Measurements from ENCODE around the gene SLC10A3. TPM values are rescaled to one million over a fixed set of nuclear protein-coding genes. Genes with fewer than 3 reads are reported as not detected.

SLC10A3 gene
- total and polyA plus RNA-seq, 7 experiments from 2014 or later: 11.7 to 58.7 (median 20.1) TPM

GRCh38 chrX:154495472-154495922, 5.1 kb upstream of the SLC10A3 start:
- Mint-ChIP-seq H3K36me3 (no peaks in the 10 kb centered on the region), H3K9me3 (no peaks in the 10 kb centered on the region), H3K27me3 (no peaks in the 10 kb centered on the region), H3K4me1 (peaks cover 0 to 4% (median 0%) of the 10 kb centered on the region in 7 donors), H3K27ac (no peak overlapping the region), H3K4me3 (no peak overlapping the region)
- ChIA-PET CTCF (no interaction called here), POLR2A (interaction anchor here (0.7 kb wide), 1 partner anchor 21 kb away, joined by 3 read pairs; the partner anchor contains the start of gene FAM3A)
- no peaks in the 10 kb centered on the region for H3K36me3 ChIP-seq (ENCODE audit: control insufficient read depth in 2 of 3, insufficient read depth in 3 of 3, low read length in 3 of 3)
- no peaks in the 10 kb centered on the region for H3K27me3 ChIP-seq (ENCODE audit: control insufficient read depth in 2 of 2, insufficient read depth in 2 of 2, low read length in 2 of 2)
- H3K4me1 ChIP-seq (ENCODE audit: control insufficient read depth in 2 of 2, insufficient read depth in 2 of 2, low read length in 2 of 2): no peaks in the 10 kb centered on the region
- no peak overlapping the region for H3K27ac ChIP-seq (ENCODE audit: low read depth, low read length)
- ATAC-seq (no peak), DNase-seq (no peak)
- H3K9me3 ChIP-seq (ENCODE audit: control insufficient read depth in 2 of 3, low read length in 3 of 3): no peaks in the 10 kb centered on the region
- H3K4me3 ChIP-seq (ENCODE audit: low read length): no peak overlapping the region
- intact Hi-C loops (cut with micrococcal nuclease): loop anchor here in 1 of 2 donors (10.0 kb wide), 1 partner anchor 571 kb away; the partner anchor contains the start of gene ARHGAP4

GRCh38 chrX:154494715-154495114, 4.3 kb upstream of the SLC10A3 start:
- H3K36me3 Mint-ChIP-seq: no peaks in the 10 kb centered on the region
- Histone ChIP-seq H3K4me1 (ENCODE audit: control insufficient read depth in 2 of 2, insufficient read depth in 2 of 2, low read length in 2 of 2) (no peaks in the 10 kb centered on the region), H3K4me3 (ENCODE audit: low read length) (no peak overlapping the region), H3K27me3 (ENCODE audit: control insufficient read depth in 2 of 2, insufficient read depth in 2 of 2, low read length in 2 of 2) (no peaks in the 10 kb centered on the region), H3K9me3 (ENCODE audit: control insufficient read depth in 2 of 3, low read length in 3 of 3) (no peaks in the 10 kb centered on the region), H3K27ac (ENCODE audit: low read depth, low read length) (no peak overlapping the region), H3K36me3 (ENCODE audit: control insufficient read depth in 2 of 3, insufficient read depth in 3 of 3, low read length in 3 of 3) (no peaks in the 10 kb centered on the region)
- peaks cover 0 to 5% (median 1%) of the 10 kb centered on the region in 7 donors for H3K4me1 Mint-ChIP-seq
- H3K27me3 Mint-ChIP-seq: no peaks in the 10 kb centered on the region
- DNase-seq (no peak), ATAC-seq (no peak)
- H3K27ac Mint-ChIP-seq: no peak overlapping the region
- H3K9me3 Mint-ChIP-seq: no peaks in the 10 kb centered on the region
- ChIA-PET POLR2A (no interaction called here), CTCF (no interaction called here)
- intact Hi-C loops (cut with micrococcal nuclease): loop anchor here in 1 of 2 donors (10.0 kb wide), 1 partner anchor 570 kb away; the partner anchor contains the start of gene ARHGAP4
- H3K4me3 Mint-ChIP-seq: no peak overlapping the region

DNA sequence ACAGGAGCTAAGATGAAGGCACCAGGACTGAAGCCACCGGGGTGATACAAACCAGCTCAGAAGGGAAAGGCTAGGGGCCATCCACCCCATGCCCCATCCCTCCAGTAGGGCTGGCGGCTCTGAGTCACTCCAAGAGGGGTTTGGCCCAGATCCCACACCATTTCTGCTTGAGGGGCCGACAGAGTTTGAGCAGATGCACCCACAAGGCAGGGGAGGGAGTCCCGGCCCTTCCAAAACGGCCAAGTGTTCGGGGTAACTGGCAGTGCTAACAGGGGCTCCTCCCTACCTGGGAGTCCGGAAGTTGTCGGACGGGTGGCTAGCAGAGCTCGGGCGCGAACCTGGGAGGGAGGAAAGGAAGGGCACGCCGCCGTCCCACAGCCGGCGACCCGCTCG, 412 bp downstream of the SLC10A3 start:
- H3K27ac Mint-ChIP-seq: peak overlapping the region; percentile 78 to 91 (median 83)
- H3K4me1 ChIP-seq (ENCODE audit: control insufficient read depth in 2 of 2, insufficient read depth in 2 of 2, low read length in 2 of 2): peaks cover 0 to 6% of the 10 kb centered on the region in 2 donors
- H3K4me1 Mint-ChIP-seq: peaks cover 0 to 28% (median 17%) of the 10 kb centered on the region in 7 donors
- peak overlapping the region; percentile 74 for H3K4me3 ChIP-seq (ENCODE audit: low read length)
- ChIA-PET CTCF (interaction anchor here (0.6 to 2.2 kb wide), 5 partner anchors 28 to 160 kb away, joined by 3 to 6 read pairs (median 4); partner anchors contain the start of gene RPL10), POLR2A (interaction anchor here (0.6 to 7.0 kb wide), 22 partner anchors 10 to 1549 kb away, joined by 3 to 69 read pairs (median 6); partner anchors contain the start of genes ATP6AP1, DNASE1L1, FAM3A and FAM50A)
- intact Hi-C loops (cut with micrococcal nuclease): loop anchor here (1.0 to 10.0 kb wide), 8 partner anchors 11 to 565 kb away; partner anchors contain the start of genes FAM3A (in 2 of the 2), LAGE3 (in 2 of the 2), ARHGAP4 (in 1 of the 2) and GDI1 (in 1 of the 2)
- H3K4me3 Mint-ChIP-seq: peak overlapping the region; percentile 78 to 92 (median 85)
- peak overlapping the region; percentile 90 for H3K27ac ChIP-seq (ENCODE audit: low read depth, low read length)
- peaks cover 0 to 2% (median 0%) of the 10 kb centered on the region in 5 donors for H3K36me3 Mint-ChIP-seq
- no peaks in the 10 kb centered on the region for H3K27me3 Mint-ChIP-seq
- H3K36me3 ChIP-seq (ENCODE audit: control insufficient read depth in 2 of 3, insufficient read depth in 3 of 3, low read length in 3 of 3): no peaks in the 10 kb centered on the region
- peak; percentile 6 for ATAC-seq
- H3K9me3 Mint-ChIP-seq: no peaks in the 10 kb centered on the region
- peak in 2 of 9 donors; percentile 20 to 33 for DNase-seq
- H3K27me3 ChIP-seq (ENCODE audit: control insufficient read depth in 2 of 2, insufficient read depth in 2 of 2, low read length in 2 of 2): no peaks in the 10 kb centered on the region
- no peaks in the 10 kb centered on the region for H3K9me3 ChIP-seq (ENCODE audit: control insufficient read depth in 2 of 3, low read length in 3 of 3)

DNA sequence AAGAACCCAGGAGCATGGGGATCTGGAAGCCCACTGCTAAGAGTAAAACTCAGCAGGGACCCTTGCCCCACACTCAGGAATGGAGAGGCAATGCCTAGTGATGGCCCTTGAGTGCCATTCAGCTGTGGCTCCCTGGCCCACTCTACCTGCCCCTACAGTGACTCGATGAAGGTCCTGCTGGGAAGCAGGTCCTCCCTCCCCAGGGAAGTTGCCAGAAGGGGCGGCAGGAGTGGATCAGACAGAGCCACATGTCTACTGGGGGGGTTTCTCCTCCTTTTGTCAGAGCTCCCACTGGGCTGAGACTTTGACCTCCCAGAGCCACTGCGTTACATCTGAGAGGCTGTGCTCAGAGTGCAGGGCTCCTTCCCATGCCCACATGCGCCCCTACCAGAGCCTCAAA, 1.2 kb downstream of the SLC10A3 start:
- H3K9me3 Mint-ChIP-seq: no peaks in the 10 kb centered on the region
- ChIA-PET CTCF (interaction anchor here (0.7 kb wide), 1 partner anchor 58 kb away, joined by 3 read pairs; no protein-coding TSS in a partner anchor), POLR2A (interaction anchor here (0.6 to 7.0 kb wide), 15 partner anchors 9 to 522 kb away, joined by 3 to 69 read pairs (median 8); partner anchors contain the start of genes ATP6AP1, DNASE1L1, FAM3A and G6PD)
- peak overlapping the region; percentile 78 to 92 (median 85) for H3K4me3 Mint-ChIP-seq
- peaks cover 0 to 28% (median 17%) of the 10 kb centered on the region in 7 donors for H3K4me1 Mint-ChIP-seq
- H3K36me3 ChIP-seq (ENCODE audit: control insufficient read depth in 2 of 3, insufficient read depth in 3 of 3, low read length in 3 of 3): peaks cover 0 to 4% (median 4%) of the 10 kb centered on the region in 3 experiments
- peak overlapping the region; percentile 74 for H3K4me3 ChIP-seq (ENCODE audit: low read length)
- peak overlapping the region; percentile 90 for H3K27ac ChIP-seq (ENCODE audit: low read depth, low read length)
- intact Hi-C loops (cut with micrococcal nuclease): no loop called here
- DNase-seq (no peak), ATAC-seq (no peak)
- H3K4me1 ChIP-seq (ENCODE audit: control insufficient read depth in 2 of 2, insufficient read depth in 2 of 2, low read length in 2 of 2): peaks cover 0 to 9% of the 10 kb centered on the region in 2 donors
- H3K27me3 Mint-ChIP-seq: no peaks in the 10 kb centered on the region
- peaks cover 0 to 2% (median 0%) of the 10 kb centered on the region in 5 donors for H3K36me3 Mint-ChIP-seq
- H3K27ac Mint-ChIP-seq: peak overlapping the region in 7 of 9 donors; percentile 81 to 91 (median 83)
- no peaks in the 10 kb centered on the region for H3K27me3 ChIP-seq (ENCODE audit: control insufficient read depth in 2 of 2, insufficient read depth in 2 of 2, low read length in 2 of 2)
- no peaks in the 10 kb centered on the region for H3K9me3 ChIP-seq (ENCODE audit: control insufficient read depth in 2 of 3, low read length in 3 of 3)

DNA sequence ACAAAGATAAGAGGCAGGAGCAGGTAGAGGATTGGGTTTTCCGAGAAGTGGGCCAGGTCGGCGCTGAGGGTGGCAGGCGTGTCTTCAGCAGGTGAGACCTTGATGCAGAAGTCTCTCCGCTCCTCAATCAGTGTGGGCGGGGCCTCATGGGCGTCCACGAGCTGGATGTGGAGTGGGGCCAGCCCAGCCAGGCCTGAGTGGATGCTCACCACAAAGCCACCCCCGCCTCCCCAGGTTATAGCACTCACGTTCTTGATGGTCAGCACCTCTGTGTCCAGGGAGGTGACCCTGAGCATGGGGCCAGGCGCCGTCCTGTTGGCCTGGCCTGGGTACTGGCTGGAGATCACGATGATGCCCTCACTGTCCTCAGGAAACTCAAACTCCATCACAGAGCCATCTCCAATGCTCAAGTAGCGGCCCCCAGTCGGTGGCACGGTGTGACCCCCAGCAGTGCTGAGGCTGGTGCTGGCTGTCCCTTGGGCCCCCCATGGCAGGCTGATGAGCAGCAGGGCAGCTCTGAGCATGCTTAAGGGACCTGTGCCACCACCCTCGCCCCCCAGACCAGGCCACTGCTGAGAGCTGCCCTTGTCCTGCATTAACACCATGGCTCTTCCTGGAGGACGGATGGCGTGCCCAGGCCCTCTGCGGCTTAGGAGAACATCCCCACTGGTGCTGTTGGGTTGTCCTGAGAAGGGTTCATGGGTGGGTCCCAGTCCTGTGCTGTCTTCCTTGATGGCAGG, 1.9 kb downstream of the SLC10A3 start:
- ChIA-PET POLR2A (interaction anchor here (0.5 to 7.0 kb wide), 9 partner anchors 11 to 390 kb away, joined by 3 to 69 read pairs (median 13); partner anchors contain the start of genes FAM3A, PLXNA3 and RPL10), CTCF (interaction anchor here (0.7 kb wide), 1 partner anchor 562 kb away, joined by 3 read pairs; no protein-coding TSS in a partner anchor)

More for the DNA sequence above, 1.9 kb downstream of the SLC10A3 start:
- DNase-seq (no peak), ATAC-seq (no peak)
- Mint-ChIP-seq H3K9me3 (no peaks in the 10 kb centered on the region), H3K36me3 (peaks cover 0 to 2% (median 0%) of the 10 kb centered on the region in 5 donors), H3K27me3 (no peaks in the 10 kb centered on the region), H3K4me3 (peak overlapping the region in 8 of 10 donors; percentile 5 to 90 (median 77)), H3K4me1 (peaks cover 0 to 33% (median 17%) of the 10 kb centered on the region in 7 donors), H3K27ac (peak overlapping the region in 5 of 9 donors; percentile 24 to 91 (median 67))
- no peak overlapping the region for H3K27ac ChIP-seq (ENCODE audit: low read depth, low read length)
- intact Hi-C loops (cut with micrococcal nuclease): no loop called here
- H3K9me3 ChIP-seq (ENCODE audit: control insufficient read depth in 2 of 3, low read length in 3 of 3): no peaks in the 10 kb centered on the region
- peaks cover 0 to 6% (median 4%) of the 10 kb centered on the region in 3 experiments for H3K36me3 ChIP-seq (ENCODE audit: control insufficient read depth in 2 of 3, insufficient read depth in 3 of 3, low read length in 3 of 3)
- H3K4me3 ChIP-seq (ENCODE audit: low read length): no peak overlapping the region
- no peaks in the 10 kb centered on the region for H3K27me3 ChIP-seq (ENCODE audit: control insufficient read depth in 2 of 2, insufficient read depth in 2 of 2, low read length in 2 of 2)
- peaks cover 0 to 10% of the 10 kb centered on the region in 2 donors for H3K4me1 ChIP-seq (ENCODE audit: control insufficient read depth in 2 of 2, insufficient read depth in 2 of 2, low read length in 2 of 2)
